Glutamatergic neuron (in vitro differentiated cells): ENCODE results near the gene MON1B. TPM values are rescaled to one million over a fixed set of nuclear protein-coding genes. Genes with fewer than 3 reads are reported as not detected.
"Not testable (repeated sequence)": the region's sequence is repeated elsewhere in the genome, so short reads cannot be mapped to it uniquely, and the experiment has no call there.

ENCODE experiments used
- DNase-seq: peaks from one replicate; pipeline ENCODE4 v3.0.0; 2022
- H3K27ac Mint-ChIP-seq: one replicate; pipeline ENCODE4 v1.8.0; 2020; ENCODE audit warnings: mild to moderate bottlenecking, mixed read lengths, inconsistent platforms; ENCODE audit not compliant: unreplicated experiment
- H3K27me3 Mint-ChIP-seq: one replicate; pipeline ENCODE4 v1.8.0; 2020; ENCODE audit warnings: mild to moderate bottlenecking, moderate library complexity, mixed read lengths, inconsistent platforms; ENCODE audit not compliant: unreplicated experiment
- H3K36me3 Mint-ChIP-seq: one replicate; pipeline ENCODE4 v1.8.0; 2020; ENCODE audit warnings: mild to moderate bottlenecking, mixed read lengths, inconsistent platforms; ENCODE audit not compliant: unreplicated experiment
- H3K4me1 Mint-ChIP-seq: one replicate; pipeline ENCODE4 v1.8.0; 2020; ENCODE audit warnings: mild to moderate bottlenecking, low read depth, mixed read lengths, inconsistent platforms; ENCODE audit not compliant: unreplicated experiment
- H3K4me3 Mint-ChIP-seq: one replicate; pipeline ENCODE4 v1.8.0; 2020; ENCODE audit warnings: mild to moderate bottlenecking, mixed read lengths, inconsistent platforms; ENCODE audit not compliant: unreplicated experiment
- H3K9me3 Mint-ChIP-seq: one replicate; pipeline ENCODE4 v1.8.0; 2020; ENCODE audit warnings: mild to moderate bottlenecking, moderate library complexity, mixed read lengths, inconsistent platforms; ENCODE audit not compliant: unreplicated experiment
- CTCF ChIP-seq: fragments of 200-600 bp; sonication (generic); IDR thresholded peaks from one replicate; pipeline ENCODE4 v1.5.0; 2021; ENCODE audit not compliant: partially characterized antibody, unreplicated experiment
- total RNA-seq: library from RNA; stranded (reverse); fragmentation: NEBNext Ultra II Directional; extraction: Animal tissue kit (Norgen Biotek cat#: 25700); gene quantifications from one replicate; pipeline ENCODE4 v1.2.1, GENCODE V29; 2021; ENCODE audit not compliant: unreplicated experiment

Gene MON1B
- total RNA-seq, 1 donor from 2014 or later = 47.0 TPM

GRCh38 chr16:77238593-77238992 lies 47.6 kb downstream of the MON1B start:
- Mint-ChIP-seq H3K4me3 (no peak overlapping the region), H3K4me1 (peaks cover 10% of the 10 kb centered on the region), H3K27ac (no peak overlapping the region), H3K36me3 (no peaks in the 10 kb centered on the region), H3K27me3 (no peaks in the 10 kb centered on the region), H3K9me3 (no peaks in the 10 kb centered on the region)
- DNase-seq = no peak
- no peak for TF ChIP-seq CTCF

DNA sequence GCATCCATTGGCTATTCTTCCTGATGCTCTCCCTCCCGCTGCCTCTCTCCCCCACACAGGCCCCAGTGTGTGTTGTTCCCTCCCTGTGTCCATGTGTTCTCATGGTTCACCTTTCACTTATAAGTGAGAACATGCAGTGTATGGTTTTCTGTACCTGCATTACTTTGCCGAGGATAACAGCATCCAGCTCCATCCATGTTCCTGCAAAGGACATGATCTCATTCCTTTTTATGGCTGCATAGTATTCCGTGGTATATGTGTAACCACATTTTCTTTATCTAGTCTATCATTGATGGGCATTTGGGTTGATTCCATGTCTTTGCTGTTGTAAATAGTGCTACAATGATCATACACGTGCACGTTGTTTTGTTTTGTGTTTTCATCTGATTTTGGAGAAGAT lies 51.5 kb downstream of the MON1B start:
- H3K27ac Mint-ChIP-seq, H3K36me3 Mint-ChIP-seq, H3K4me1 Mint-ChIP-seq, DNase-seq, H3K4me3 Mint-ChIP-seq, H3K9me3 Mint-ChIP-seq, H3K27me3 Mint-ChIP-seq: not testable (repeated sequence)

DNA sequence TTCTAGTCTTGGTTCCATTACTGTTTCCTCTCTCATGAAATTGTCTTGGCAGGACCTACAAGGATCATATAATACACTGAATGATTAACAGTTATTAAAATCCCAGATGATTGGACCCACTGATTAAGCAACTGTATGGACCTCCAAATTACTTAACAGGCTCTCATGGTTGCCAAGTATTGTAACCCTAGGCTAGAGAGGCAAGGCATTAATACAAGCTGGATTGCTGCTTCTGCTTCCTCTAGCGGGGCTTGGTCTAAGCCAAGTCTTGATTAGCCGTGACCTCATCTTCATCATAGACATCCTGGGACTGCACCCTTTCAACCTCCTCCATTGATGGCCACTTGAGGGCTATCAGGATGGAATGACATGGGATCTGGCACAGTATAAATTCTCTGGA lies 55.2 kb downstream of the MON1B start:
- Mint-ChIP-seq H3K4me1 (no peaks in the 10 kb centered on the region), H3K9me3 (peaks cover 4% of the 10 kb centered on the region), H3K36me3 (no peaks in the 10 kb centered on the region), H3K27ac (no peak overlapping the region), H3K4me3 (no peak overlapping the region), H3K27me3 (peaks cover 3% of the 10 kb centered on the region)
- no peak for TF ChIP-seq CTCF
- DNase-seq = no peak

- Mint-ChIP-seq H3K9me3 (no peaks in the 10 kb centered on the region), H3K4me3 (no peak overlapping the region), H3K27me3 (no peaks in the 10 kb centered on the region), H3K27ac (no peak overlapping the region), H3K4me1 (no peaks in the 10 kb centered on the region), H3K36me3 (peaks cover 4% of the 10 kb centered on the region)
- no peak for DNase-seq
- no peak for TF ChIP-seq CTCF
Observed at GRCh38 chr16:77250400-77250799, 59.4 kb downstream of the MON1B start.

Other genes starting within 250 kb of the MON1B start
- 12.8 TPM for gene SYCE1L, start 8.2 kb downstream of the MON1B start, total RNA-seq
- 1.7 TPM for gene ADAMTS18, start 243.8 kb downstream of the MON1B start, total RNA-seq